Nephron progenitor cell (in vitro differentiated cells): ENCODE data around the gene RPL3.

ENCODE experiments used
- DNase-seq: peaks from one replicate; pipeline ENCODE4 v3.0.0; 2021
- H3K27ac Mint-ChIP-seq: 2 replicates; pipeline ENCODE4 v1.8.0; 2021; ENCODE audit warnings: mild to moderate bottlenecking, moderate library complexity, mixed read lengths
- H3K27me3 Mint-ChIP-seq: 2 replicates; pipeline ENCODE4 v1.8.0; 2021; ENCODE audit warnings: mild to moderate bottlenecking, low read depth, mixed read lengths; ENCODE audit not compliant: poor library complexity
- H3K36me3 Mint-ChIP-seq: 2 replicates; pipeline ENCODE4 v1.8.0; 2021; ENCODE audit warnings: low read depth, mixed read lengths
- H3K4me1 Mint-ChIP-seq: 2 replicates; pipeline ENCODE4 v1.8.0; 2021; ENCODE audit warnings: mixed read lengths
- H3K4me3 Mint-ChIP-seq: 2 replicates; pipeline ENCODE4 v1.8.0; 2021; ENCODE audit warnings: mild to moderate bottlenecking, moderate library complexity, mixed read lengths
- H3K9me3 Mint-ChIP-seq: 2 replicates; pipeline ENCODE4 v1.8.0; 2021; ENCODE audit warnings: mild to moderate bottlenecking, moderate library complexity, mixed read lengths
- CTCF ChIP-seq: fragments of 200-600 bp; sonication (generic); IDR thresholded peaks from 2 replicates; pipeline ENCODE4 v1.5.0; 2021; ENCODE audit warnings: antibody characterized with exemption

Gene RPL3

DNA sequence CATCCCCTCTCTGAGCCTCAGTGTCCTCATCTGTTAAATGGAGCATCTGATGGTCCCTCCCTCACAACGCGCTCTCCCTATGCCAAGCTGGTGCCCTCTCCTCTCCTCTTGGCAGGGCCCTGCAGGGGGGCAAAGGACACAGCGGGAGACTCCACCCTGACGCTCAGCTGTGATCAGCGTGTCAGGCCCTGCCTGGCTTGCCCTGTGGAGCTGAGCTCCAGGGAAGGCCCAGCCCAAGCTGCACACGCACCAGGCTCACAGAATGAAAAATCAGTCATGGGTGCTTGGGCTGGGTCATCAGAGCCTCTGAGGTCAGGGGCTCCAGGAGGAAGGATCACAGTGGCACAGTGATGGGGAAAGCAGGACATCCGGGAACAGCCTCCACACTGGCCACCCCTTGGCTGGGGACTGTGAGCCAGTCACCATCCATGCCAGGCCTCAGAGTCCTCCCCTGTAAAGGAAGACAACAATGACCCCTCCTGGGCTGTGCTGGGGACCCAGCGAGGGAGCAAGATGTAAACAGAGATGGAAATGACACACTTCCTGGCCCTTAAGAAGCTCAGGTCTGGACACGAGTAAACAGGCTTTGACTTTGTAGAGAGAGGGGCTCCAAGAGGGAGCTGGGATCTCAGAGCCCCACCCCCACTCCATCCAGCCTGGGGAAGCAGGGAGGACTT is 36.6 kb downstream of the RPL3 start:
- peaks cover 5% of the 10 kb centered on the region for H3K27me3 Mint-ChIP-seq

DNA sequence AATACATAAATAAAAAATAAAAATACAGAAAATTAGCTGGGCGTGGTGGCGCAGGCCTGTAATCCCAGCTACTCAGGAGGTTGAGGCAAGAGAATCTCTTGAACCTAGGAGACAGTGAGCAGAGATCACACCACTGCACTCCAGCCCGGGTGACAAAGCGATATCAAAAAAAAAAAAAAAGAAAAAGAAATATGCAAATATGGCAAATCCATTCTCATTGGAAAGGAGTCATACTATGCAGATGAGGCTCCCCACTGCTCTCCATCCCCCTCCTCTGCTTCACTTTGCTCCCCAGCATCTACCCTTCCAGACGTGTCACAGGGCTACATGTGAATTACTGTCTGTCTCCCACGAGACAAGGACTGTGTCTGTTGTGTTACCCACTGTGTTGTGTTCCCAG is 38.3 kb downstream of the RPL3 start:
- Mint-ChIP-seq H3K4me3 (no peak overlapping the region), H3K9me3 (peaks cover 23% of the 10 kb centered on the region), H3K4me1 (peaks cover 27% of the 10 kb centered on the region), H3K36me3 (no peaks in the 10 kb centered on the region), H3K27me3 (peaks cover 5% of the 10 kb centered on the region), H3K27ac (peak overlapping the region; percentile 24)
- no peak for TF ChIP-seq CTCF
- DNase-seq, result no peak

More for the DNA sequence above, 36.6 kb downstream of the RPL3 start:
- Mint-ChIP-seq H3K4me1 (peaks cover 38% of the 10 kb centered on the region), H3K9me3 (peaks cover 13% of the 10 kb centered on the region), H3K4me3 (no peak overlapping the region), H3K27ac (peak overlapping the region; percentile 59), H3K36me3 (no peaks in the 10 kb centered on the region)
- DNase-seq, result no peak
- TF ChIP-seq CTCF, result no peak

- TF ChIP-seq CTCF, result no peak
- DNase-seq, result no peak
- peaks cover 27% of the 10 kb centered on the region for H3K4me1 Mint-ChIP-seq
- H3K36me3 Mint-ChIP-seq, result no peaks in the 10 kb centered on the region
- H3K4me3 Mint-ChIP-seq, result no peak overlapping the region
- H3K9me3 Mint-ChIP-seq, result peaks cover 19% of the 10 kb centered on the region
- H3K27me3 Mint-ChIP-seq, result peaks cover 5% of the 10 kb centered on the region
- no peak overlapping the region for H3K27ac Mint-ChIP-seq
These were observed 39.2 kb downstream of the RPL3 start for GRCh38 chr22:39280250-39280649.

DNA sequence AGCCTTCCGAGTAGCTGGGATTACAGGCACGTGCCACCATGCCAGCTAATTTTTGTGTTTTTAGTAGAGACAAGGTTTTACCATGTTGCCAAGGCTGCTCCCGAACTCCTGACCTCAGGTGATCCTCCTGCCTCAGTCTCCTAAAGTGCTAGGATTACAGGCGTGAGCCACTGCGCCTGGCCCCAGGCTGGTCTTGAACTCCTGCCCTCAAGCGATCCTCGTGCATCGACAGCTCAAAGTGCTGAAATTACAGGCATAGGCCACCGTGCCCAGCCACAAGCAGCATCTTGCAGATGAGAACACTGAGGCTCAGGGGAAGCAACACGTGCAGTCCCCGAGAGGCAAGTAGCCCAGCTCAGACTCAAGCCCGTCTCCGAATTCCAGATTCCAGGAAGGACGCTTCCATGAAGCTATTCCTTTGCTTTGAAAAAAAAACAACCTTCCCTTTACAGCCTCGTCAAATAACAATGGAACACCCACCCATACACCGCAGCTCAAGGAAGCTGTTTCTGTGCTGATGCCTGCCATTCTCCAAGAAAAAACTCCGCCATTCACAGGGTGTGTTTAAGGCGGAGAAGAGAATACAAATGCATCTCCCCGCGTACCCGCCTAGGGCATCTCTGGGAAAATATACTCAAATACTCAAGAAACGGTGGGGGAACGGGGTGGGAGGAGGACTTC is 40.1 kb downstream of the RPL3 start:
- TF ChIP-seq CTCF, result no peak
- Mint-ChIP-seq H3K36me3 (no peaks in the 10 kb centered on the region), H3K4me1 (peaks cover 27% of the 10 kb centered on the region), H3K4me3 (no peak overlapping the region), H3K27ac (no peak overlapping the region), H3K27me3 (peaks cover 7% of the 10 kb centered on the region), H3K9me3 (peaks cover 15% of the 10 kb centered on the region)
- DNase-seq, result no peak

DNA sequence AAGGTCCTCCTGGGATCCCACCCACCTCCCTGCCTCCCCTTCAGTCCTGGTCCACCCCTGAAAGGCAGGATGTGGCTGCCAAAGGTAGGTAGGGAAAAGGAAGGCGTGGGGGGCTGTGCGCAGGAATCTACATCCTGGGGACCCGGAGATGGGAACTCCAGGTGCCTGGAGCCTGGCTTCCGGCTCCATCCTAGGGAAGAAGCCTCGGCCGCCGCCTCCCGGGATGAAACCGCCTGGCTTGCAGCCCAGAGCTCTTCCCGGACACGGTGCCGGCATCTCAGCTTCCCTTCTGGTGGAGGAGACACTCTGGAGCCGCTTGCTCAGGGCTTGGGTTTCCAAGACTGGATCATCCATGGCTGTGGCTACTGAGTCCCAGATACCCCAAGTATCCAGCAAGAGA is 41.4 kb downstream of the RPL3 start:
- no peaks in the 10 kb centered on the region for H3K36me3 Mint-ChIP-seq
- H3K27me3 Mint-ChIP-seq, result peaks cover 10% of the 10 kb centered on the region
- TF ChIP-seq CTCF, result no peak
- peaks cover 11% of the 10 kb centered on the region for H3K9me3 Mint-ChIP-seq
- peaks cover 19% of the 10 kb centered on the region for H3K4me1 Mint-ChIP-seq
- no peak overlapping the region for H3K4me3 Mint-ChIP-seq
- no peak overlapping the region for H3K27ac Mint-ChIP-seq
- no peak for DNase-seq
